ENCODE data around the gene CCR8.
"Not testable (repeated sequence)": the region's sequence is repeated elsewhere in the genome, so short reads cannot be mapped to it uniquely, and the experiment has no call there.

Gene CCR8

GRCh38 chr3:39351134-39351533 lies 21.6 kb downstream of the CCR8 start:
- DNase-seq = not testable (repeated sequence)

GRCh38 chr3:39353168-39353927 lies 23.8 kb downstream of the CCR8 start:
- DNase-seq = not testable (repeated sequence)

GRCh38 chr3:39358333-39358732 lies 28.8 kb downstream of the CCR8 start:
- no peak for DNase-seq

GRCh38 chr3:39361252-39361927 lies 31.9 kb downstream of the CCR8 start:
- peak in 1 of 2 donors; percentile 30 for DNase-seq

GRCh38 chr3:39362192-39362591 lies 32.7 kb downstream of the CCR8 start:
- no peak for DNase-seq

GRCh38 chr3:39362812-39363211 lies 33.3 kb downstream of the CCR8 start:
- DNase-seq = no peak

GRCh38 chr3:39370450-39370849 lies 40.9 kb downstream of the CCR8 start:
- DNase-seq = not testable (repeated sequence)

GRCh38 chr3:39372833-39373232 lies 43.3 kb downstream of the CCR8 start:
- no peak for DNase-seq

GRCh38 chr3:39376959-39377634 lies 47.6 kb downstream of the CCR8 start:
- no peak for DNase-seq

- peak; percentile 44 to 50 for DNase-seq
Observed at GRCh38 chr3:39378088-39378487, 48.6 kb downstream of the CCR8 start.

- no peak for DNase-seq
Observed at GRCh38 chr3:39378957-39379777, 49.7 kb downstream of the CCR8 start.

- DNase-seq = no peak
Observed at GRCh38 chr3:39379778-39380155, 50.3 kb downstream of the CCR8 start.

GRCh38 chr3:39381432-39381831 lies 51.9 kb downstream of the CCR8 start:
- DNase-seq = no peak

Data from stimulated activated CD4-positive, alpha-beta T cell treated with anti-CD3 and anti-CD28 coated beads, Interleukin-2, amount 100 ng/mL, for 48 hours (primary cell).